CD14-positive monocyte (primary cell): Measurements from ENCODE around the gene TOM1L1. TPM values are rescaled to one million over a fixed set of nuclear protein-coding genes. Genes with fewer than 3 reads are reported as not detected.

ENCODE experiments used
- DNase-seq, 3 donors: peaks; one replicate each; pipeline ENCODE4 v3.0.0-alpha.2; 2011 to 2022
- H2AFZ ChIP-seq: 2 replicates; pipeline ENCODE4 v1.6.0; 2012; ENCODE audit warnings: mild to moderate bottlenecking, low read depth, low read length, inconsistent platforms; ENCODE audit not compliant: insufficient read depth, poor library complexity, severe bottlenecking
- H3K27ac ChIP-seq, 2 donors: 1 replicate in 1 of 2; 2 replicates in 1 of 2; pipeline ENCODE4 v1.5.1; 2012 to 2013; ENCODE audit warnings: low read length in 2 of 2, control low read depth in 1 of 2, inconsistent platforms in 1 of 2, low read depth in 1 of 2, mild to moderate bottlenecking in 1 of 2
- H3K27me3 ChIP-seq, 2 donors: one replicate each; pipeline versions ENCODE4 v1.6.0 to v1.6.1; 2011 to 2013; ENCODE audit warnings: low read length in 2 of 2; ENCODE audit not compliant: control insufficient read depth in 2 of 2, insufficient read depth in 2 of 2
- H3K36me3 ChIP-seq, 2 donors: replicated peaks in 1 of 2; 1 replicate in 1 of 2; 2 replicates in 1 of 2; pipeline versions ENCODE4 v1.5.1 to v1.6.1; 2012 to 2013; ENCODE audit warnings: low read length in 2 of 2, control low read depth in 1 of 2, inconsistent platforms in 1 of 2, mild to moderate bottlenecking in 1 of 2; ENCODE audit not compliant: insufficient read depth in 2 of 2, control insufficient read depth in 1 of 2
- H3K4me1 ChIP-seq, 2 donors: 1 replicate in 1 of 2; 2 replicates in 1 of 2; pipeline versions ENCODE4 v1.5.1 to v1.6.1; 2012 to 2013; ENCODE audit warnings: low read length in 2 of 2, control low read depth in 1 of 2, inconsistent platforms in 1 of 2, mild to moderate bottlenecking in 1 of 2, moderate library complexity in 1 of 2; ENCODE audit not compliant: insufficient read depth in 2 of 2, control insufficient read depth in 1 of 2
- H3K4me2 ChIP-seq: replicated peaks from 2 replicates; pipeline ENCODE3; 2012; ENCODE audit warnings: low read length, moderate library complexity, mild to moderate bottlenecking; ENCODE audit not compliant: poor library complexity, severe bottlenecking; ENCODE audit errors: extremely low read depth
- H3K4me3 ChIP-seq, 3 experiments: fragments of 200-600 bp in 1 of 3; sonication (generic) in 1 of 3; replicated peaks in 1 of 3; 1 replicate in 2 of 3; 2 replicates in 1 of 3; pipeline ENCODE4 v1.5.1; 2011 to 2013; ENCODE audit warnings: low read length in 3 of 3, mild to moderate bottlenecking in 3 of 3, control low read depth in 2 of 3, low read depth in 2 of 3, inconsistent platforms in 1 of 3, moderate library complexity in 1 of 3
- H3K79me2 ChIP-seq: 2 replicates; pipeline ENCODE4 v1.6.0; 2012; ENCODE audit warnings: mild to moderate bottlenecking, control low read depth, inconsistent platforms, low read length, moderate library complexity; ENCODE audit not compliant: insufficient read depth
- H3K9ac ChIP-seq: 2 replicates; pipeline ENCODE4 v1.6.0; 2017; ENCODE audit warnings: low read length, mild to moderate bottlenecking; ENCODE audit not compliant: insufficient read depth, poor library complexity, severe bottlenecking
- H3K9me3 ChIP-seq, 2 donors: replicated peaks in 1 of 2; 1 replicate in 1 of 2; 2 replicates in 1 of 2; pipeline versions ENCODE4 v1.5.1 to v1.6.1; 2012 to 2013; ENCODE audit warnings: low read length in 2 of 2, control low read depth in 1 of 2; ENCODE audit not compliant: control insufficient read depth in 1 of 2, insufficient read depth in 1 of 2
- H4K20me1 ChIP-seq: 2 replicates; pipeline ENCODE4 v1.6.0; 2012; ENCODE audit warnings: mild to moderate bottlenecking, low read length, control low read depth, moderate library complexity; ENCODE audit not compliant: insufficient read depth
- H3K27ac Mint-ChIP-seq, 7 donors: one replicate each; pipeline ENCODE4 v1.8.0; 2020; ENCODE audit warnings: mild to moderate bottlenecking in 7 of 7, mixed read lengths in 7 of 7, moderate library complexity in 6 of 7, inconsistent platforms in 2 of 7
- H3K27me3 Mint-ChIP-seq, 3 donors: one replicate each; pipeline ENCODE4 v1.8.0; 2021 to 2022; ENCODE audit warnings: low read depth in 3 of 3, mild to moderate bottlenecking in 3 of 3, mixed read lengths in 3 of 3, moderate library complexity in 3 of 3, inconsistent platforms in 1 of 3
- H3K36me3 Mint-ChIP-seq, 2 donors: one replicate each; pipeline ENCODE4 v1.8.0; 2020; ENCODE audit warnings: mixed read lengths in 2 of 2, inconsistent platforms in 1 of 2, mild to moderate bottlenecking in 1 of 2
- H3K4me1 Mint-ChIP-seq: one replicate; pipeline ENCODE4 v1.8.0; 2020; ENCODE audit warnings: mild to moderate bottlenecking, mixed read lengths
- H3K4me3 Mint-ChIP-seq, 2 donors: one replicate each; pipeline ENCODE4 v1.8.0; 2020; ENCODE audit warnings: mild to moderate bottlenecking in 2 of 2, mixed read lengths in 2 of 2, moderate library complexity in 1 of 2
- H3K9me3 Mint-ChIP-seq, 7 donors: one replicate each; pipeline ENCODE4 v1.8.0; 2020 to 2022; ENCODE audit warnings: mixed read lengths in 7 of 7, mild to moderate bottlenecking in 6 of 7, moderate library complexity in 6 of 7, inconsistent platforms in 2 of 7
- CTCF ChIP-seq: fragments of 200-600 bp; IDR thresholded peaks from one replicate; pipeline ENCODE4 v1.8.0; 2022; ENCODE audit warnings: antibody characterized with exemption, mild to moderate bottlenecking
- WGBS: methylation state at CpG from one replicate; pipeline ENCODE4 v1.1.5; 2013; ENCODE audit warnings: missing lambda C conversion rate; ENCODE audit not compliant: insufficient coverage; 5-methylcytosine and 5-hydroxymethylcytosine counted together
- intact Hi-C, 2 donors: fragments of 100-400 bp; cut with micrococcal nuclease; formaldehyde crosslinking; loops; one replicate each; pipeline versions ENCODE4 v1.15.0 to v1.15.1; 2023
- polyA plus RNA-seq, 3 donors: library from polyadenylated mRNA; depleted of rRNA in 1 of 3; unstranded in 2 of 3; stranded (reverse) in 1 of 3; fragments of 300-500 nt in 2 of 3; fragments of >200 nt in 1 of 3; fragmentation: Illumina TruSeq in 2 of 3; gene quantifications; 1 replicate in 2 of 3; 2 replicates in 1 of 3; pipeline ENCODE4 v1.2.3, GENCODE V29; 2012 to 2021

TOM1L1 gene
- polyA plus RNA-seq, 3 donors: 0.32 TPM; not detected in 2

GRCh38 chr17:54945231-54945630 lies 44.6 kb downstream of the TOM1L1 start:
- H3K9me3 ChIP-seq: no peaks in the 10 kb centered on the region
- H3K27ac ChIP-seq: no peak overlapping the region
- WGBS: no CpG with 5 or more reads among the region's 1 CpG
- no peaks in the 10 kb centered on the region for H3K36me3 Mint-ChIP-seq
- no peak for DNase-seq
- no peak for TF ChIP-seq CTCF
- H3K4me3 Mint-ChIP-seq: no peak overlapping the region
- H3K4me1 ChIP-seq: no peaks in the 10 kb centered on the region
- no peaks in the 10 kb centered on the region for H4K20me1 ChIP-seq
- no peak overlapping the region for H3K4me2 ChIP-seq
- H3K27me3 ChIP-seq: no peaks in the 10 kb centered on the region
- no peaks in the 10 kb centered on the region for H3K4me1 Mint-ChIP-seq
- H3K9ac ChIP-seq: no peak overlapping the region
- H2AFZ ChIP-seq: no peak overlapping the region
- H3K27me3 Mint-ChIP-seq: peaks cover 0 to 2% (median 2%) of the 10 kb centered on the region in 3 donors
- H3K27ac Mint-ChIP-seq: no peak overlapping the region
- intact Hi-C loops: no loop called here
- H3K9me3 Mint-ChIP-seq: peaks cover 0 to 3% (median 0%) of the 10 kb centered on the region in 7 donors
- H3K79me2 ChIP-seq: no peaks in the 10 kb centered on the region
- no peak overlapping the region for H3K4me3 ChIP-seq
- no peaks in the 10 kb centered on the region for H3K36me3 ChIP-seq

DNA sequence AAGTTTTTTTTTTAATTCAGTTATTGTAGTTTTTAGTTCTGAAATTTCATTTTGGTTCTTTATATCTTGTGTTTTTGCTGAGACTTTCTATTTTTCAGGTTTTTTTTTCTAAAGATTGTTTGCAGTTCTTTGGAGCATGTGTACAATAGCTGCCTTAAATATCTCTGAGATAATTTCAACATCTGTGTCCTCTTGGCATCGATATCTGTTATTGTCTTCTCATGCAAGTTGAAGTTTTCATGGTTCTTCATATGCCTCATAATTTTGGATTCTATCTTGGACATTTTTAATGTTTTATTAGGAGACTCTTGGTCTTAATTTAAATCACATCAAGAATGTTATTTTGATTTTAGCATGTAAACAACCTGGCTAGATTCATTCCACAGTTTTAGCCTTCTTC lies 45.0 kb downstream of the TOM1L1 start:
- Histone ChIP-seq H3K4me2 (no peak overlapping the region), H3K27ac (no peak overlapping the region), H2AFZ (no peak overlapping the region), H3K4me3 (no peak overlapping the region), H3K36me3 (no peaks in the 10 kb centered on the region), H3K27me3 (no peaks in the 10 kb centered on the region), H4K20me1 (no peaks in the 10 kb centered on the region), H3K9ac (no peak overlapping the region), H3K9me3 (no peaks in the 10 kb centered on the region), H3K79me2 (no peaks in the 10 kb centered on the region), H3K4me1 (no peaks in the 10 kb centered on the region)
- WGBS: no CpG with 5 or more reads among the region's 1 CpG
- Mint-ChIP-seq H3K4me3 (no peak overlapping the region), H3K27me3 (peaks cover 0 to 2% (median 2%) of the 10 kb centered on the region in 3 donors), H3K9me3 (peaks cover 0 to 3% (median 0%) of the 10 kb centered on the region in 7 donors), H3K27ac (no peak overlapping the region), H3K36me3 (no peaks in the 10 kb centered on the region), H3K4me1 (no peaks in the 10 kb centered on the region)
- intact Hi-C loops: no loop called here
- TF ChIP-seq CTCF: no peak
- DNase-seq: no peak
